H9 (cell line): ENCODE results near the gene SHPK. TPM values are rescaled to one million over a fixed set of nuclear protein-coding genes. Genes with fewer than 3 reads are reported as not detected.

ENCODE experiments used
- DNase-seq: peaks from one replicate; pipeline ENCODE4 v3.0.0-alpha.2; 2017
- H2AFZ ChIP-seq: one replicate; pipeline ENCODE4 v1.6.1; 2013; ENCODE audit warnings: mild to moderate bottlenecking, low read length, control low read depth, moderate library complexity
- H2AK5ac ChIP-seq: 2 replicates; pipeline ENCODE4 v1.6.1; 2013; ENCODE audit warnings: low read length, control low read depth, mixed read lengths; ENCODE audit not compliant: insufficient read length
- H2BK120ac ChIP-seq: one replicate; pipeline ENCODE4 v1.6.1; 2013; ENCODE audit warnings: low read depth, mild to moderate bottlenecking, low read length, control low read depth, inconsistent platforms; ENCODE audit not compliant: poor library complexity, severe bottlenecking
- H2BK12ac ChIP-seq: 2 replicates; pipeline ENCODE4 v1.6.1; 2013; ENCODE audit warnings: low read length, control low read depth, mixed read lengths, low read depth; ENCODE audit not compliant: insufficient read length
- H2BK15ac ChIP-seq: 2 replicates; pipeline ENCODE4 v1.6.1; 2013; ENCODE audit warnings: low read depth, low read length, control low read depth
- H2BK20ac ChIP-seq: one replicate; pipeline ENCODE4 v1.6.1; 2013; ENCODE audit warnings: low read depth, mild to moderate bottlenecking, low read length, control low read depth, inconsistent platforms; ENCODE audit not compliant: poor library complexity, severe bottlenecking
- H2BK5ac ChIP-seq: 2 replicates; pipeline ENCODE4 v1.6.1; 2013; ENCODE audit warnings: low read length, control low read depth, mixed read lengths; ENCODE audit not compliant: insufficient read length
- H3K14ac ChIP-seq: 2 replicates; pipeline ENCODE4 v1.6.1; 2013; ENCODE audit warnings: low read length, control low read depth; ENCODE audit not compliant: insufficient read depth
- H3K18ac ChIP-seq: 2 replicates; pipeline ENCODE4 v1.6.1; 2013; ENCODE audit warnings: low read depth, mild to moderate bottlenecking, mixed read lengths, low read length, control low read depth; ENCODE audit not compliant: insufficient read length
- H3K23ac ChIP-seq: 2 replicates; pipeline ENCODE4 v1.6.1; 2013; ENCODE audit warnings: low read length, control low read depth, mixed read lengths, low read depth; ENCODE audit not compliant: insufficient read length
- H3K23me2 ChIP-seq: 2 replicates; pipeline ENCODE4 v1.6.1; 2013; ENCODE audit warnings: low read depth, mild to moderate bottlenecking, mixed read lengths, low read length, control low read depth; ENCODE audit not compliant: insufficient read length, poor library complexity, severe bottlenecking
- H3K27ac ChIP-seq: 2 replicates; pipeline ENCODE4 v1.5.1; 2013; ENCODE audit warnings: low read length, control low read depth, mixed read lengths, low read depth; ENCODE audit not compliant: insufficient read length
- H3K27me3 ChIP-seq: 2 replicates; pipeline ENCODE4 v1.6.1; 2013; ENCODE audit warnings: low read length, control low read depth, inconsistent platforms; ENCODE audit not compliant: insufficient read depth
- H3K4ac ChIP-seq: 2 replicates; pipeline ENCODE4 v1.6.1; 2013; ENCODE audit warnings: low read depth, mild to moderate bottlenecking, control low read depth, inconsistent platforms, low read length, moderate library complexity
- H3K4me1 ChIP-seq: 2 replicates; pipeline ENCODE4 v1.6.1; 2013; ENCODE audit warnings: low read length, control low read depth, inconsistent platforms; ENCODE audit not compliant: insufficient read depth
- H3K4me2 ChIP-seq: 2 replicates; pipeline ENCODE4 v1.6.1; 2013; ENCODE audit warnings: low read length, control low read depth, mixed read lengths; ENCODE audit not compliant: insufficient read length, insufficient read depth
- H3K56ac ChIP-seq: 2 replicates; pipeline ENCODE4 v1.6.1; 2013; ENCODE audit warnings: low read depth, mild to moderate bottlenecking, mixed read lengths, low read length, control low read depth; ENCODE audit not compliant: insufficient read length
- H3K79me1 ChIP-seq: 2 replicates; pipeline ENCODE4 v1.6.1; 2013; ENCODE audit warnings: low read depth, mild to moderate bottlenecking, moderate library complexity, low read length, control low read depth, inconsistent platforms; ENCODE audit not compliant: insufficient read depth, poor library complexity, severe bottlenecking
- H3K79me2 ChIP-seq: 2 replicates; pipeline ENCODE4 v1.6.1; 2013; ENCODE audit warnings: low read length, control low read depth, inconsistent platforms; ENCODE audit not compliant: insufficient read depth
- H3K9ac ChIP-seq: 2 replicates; pipeline ENCODE4 v1.6.1; 2013; ENCODE audit warnings: low read length, control low read depth, mixed read lengths; ENCODE audit not compliant: insufficient read length; ENCODE audit errors: extremely low read depth
- H3K9me3 ChIP-seq: one replicate; pipeline ENCODE4 v1.6.1; 2013; ENCODE audit warnings: low read depth, low read length, inconsistent platforms; ENCODE audit not compliant: control insufficient read depth
- H3T11ph ChIP-seq: one replicate; pipeline ENCODE4 v1.6.1; 2013; ENCODE audit warnings: mild to moderate bottlenecking, low read length, control low read depth, inconsistent platforms
- H4K20me1 ChIP-seq: one replicate; pipeline ENCODE4 v1.6.1; 2013; ENCODE audit not compliant: control insufficient read depth, insufficient read length, insufficient read depth
- H4K5ac ChIP-seq: 2 replicates; pipeline ENCODE4 v1.6.1; 2013; ENCODE audit warnings: low read depth, mild to moderate bottlenecking, mixed read lengths, low read length, control low read depth; ENCODE audit not compliant: insufficient read length
- H4K8ac ChIP-seq: replicated peaks from 2 replicates; pipeline ENCODE4 v1.6.1; 2013; ENCODE audit warnings: low read length, control low read depth, mixed read lengths, low read depth; ENCODE audit not compliant: insufficient read length
- H4K91ac ChIP-seq: 2 replicates; pipeline ENCODE4 v1.6.1; 2013; ENCODE audit warnings: low read depth, mild to moderate bottlenecking, moderate library complexity, mixed read lengths, low read length, control low read depth; ENCODE audit not compliant: insufficient read length
- H3K27ac Mint-ChIP-seq, 3 experiments: 2 replicates in 2 of 3; 3 replicates in 1 of 3; pipeline ENCODE4 v1.8.0; 2020 to 2021; ENCODE audit warnings: mixed read lengths in 3 of 3, mild to moderate bottlenecking in 1 of 3, moderate library complexity in 1 of 3
- H3K27me3 Mint-ChIP-seq: 2 replicates; pipeline ENCODE4 v1.8.0; 2021; ENCODE audit warnings: low read depth, mild to moderate bottlenecking, moderate library complexity, mixed read lengths
- H3K36me3 Mint-ChIP-seq, 3 experiments: 2 replicates in 2 of 3; 3 replicates in 1 of 3; pipeline ENCODE4 v1.8.0; 2020 to 2021; ENCODE audit warnings: low read depth in 3 of 3, mixed read lengths in 3 of 3; ENCODE audit not compliant: insufficient read depth in 1 of 3
- H3K4me1 Mint-ChIP-seq, 2 experiments: 2 replicates each; pipeline ENCODE4 v1.8.0; 2020; ENCODE audit warnings: mixed read lengths in 2 of 2
- H3K4me3 Mint-ChIP-seq, 2 experiments: 2 replicates in 1 of 2; 3 replicates in 1 of 2; pipeline ENCODE4 v1.8.0; 2020 to 2021; ENCODE audit warnings: mild to moderate bottlenecking in 2 of 2, mixed read lengths in 2 of 2, moderate library complexity in 1 of 2
- H3K9me3 Mint-ChIP-seq, 2 experiments: 2 replicates in 1 of 2; 3 replicates in 1 of 2; pipeline ENCODE4 v1.8.0; 2020; ENCODE audit warnings: mild to moderate bottlenecking in 2 of 2, mixed read lengths in 2 of 2, moderate library complexity in 1 of 2
- CTCF ChIP-seq: fragments of 200-600 bp; sonication (generic); conservative IDR thresholded peaks from 3 replicates; pipeline ENCODE4 v1.8.0; 2021; ENCODE audit warnings: antibody characterized with exemption, mild to moderate bottlenecking
- WGBS: extraction: QIAGEN DNeasy Blood & Tissue Kit; methylation state at CpG from one replicate; pipeline ENCODE4 v1.1.7; 2013; ENCODE audit warnings: missing lambda C conversion rate, low lambda C conversion rate, mixed read lengths; ENCODE audit not compliant: insufficient read length; ENCODE audit errors: extremely low coverage; 5-methylcytosine and 5-hydroxymethylcytosine counted together
- total RNA-seq: library from RNA; stranded (reverse); gene quantifications from 2 replicates; pipeline ENCODE4 v1.2.1, GENCODE V29; 2021

The SHPK gene
- total RNA-seq, 1 experiment from 2014 or later: 27.0 TPM

- peak; percentile 100 for DNase-seq
- no peak within 1 kb of the TSS for H2BK5ac ChIP-seq
- peaks cover 3% of the 10 kb centered on the region; the same call in 1 of the 2 replicates for H3K4me1 ChIP-seq
- peaks cover 7% of the 10 kb centered on the region; the same call in 1 of the 2 replicates for H3K79me2 ChIP-seq
- H3K4ac ChIP-seq: no peak within 1 kb of the TSS
- peak within 1 kb of the TSS; percentile 77 for H3K14ac ChIP-seq
- H3K27me3 Mint-ChIP-seq: no peaks in the 10 kb centered on the region
- H3K4me3 Mint-ChIP-seq: peak within 1 kb of the TSS; percentile 98
- H3K27ac ChIP-seq: no peak within 1 kb of the TSS
- no peak within 1 kb of the TSS for H2AFZ ChIP-seq
- no peak within 1 kb of the TSS for H3K23ac ChIP-seq
- H4K20me1 ChIP-seq: no peaks in the 10 kb centered on the region
- peaks cover 9% of the 10 kb centered on the region for H3K23me2 ChIP-seq
- no peak within 1 kb of the TSS for H2AK5ac ChIP-seq
- H3K9ac ChIP-seq: peak within 1 kb of the TSS; percentile 89
- no peak within 1 kb of the TSS for H2BK12ac ChIP-seq
- WGBS: no CpG with 5 or more reads among the region's 89 CpGs
- TF ChIP-seq CTCF: no peak
- H3T11ph ChIP-seq: no peak within 1 kb of the TSS
- H3K9me3 Mint-ChIP-seq: no peaks in the 10 kb centered on the region
- no peaks in the 10 kb centered on the region for H3K9me3 ChIP-seq
- H2BK120ac ChIP-seq: no peak within 1 kb of the TSS
- no peak within 1 kb of the TSS for H3K56ac ChIP-seq
- H2BK15ac ChIP-seq: no peak within 1 kb of the TSS
- H3K27me3 ChIP-seq: no peaks in the 10 kb centered on the region
- H3K79me1 ChIP-seq: peaks cover 4% of the 10 kb centered on the region
- no peak within 1 kb of the TSS for H4K91ac ChIP-seq
- H4K5ac ChIP-seq: no peak within 1 kb of the TSS
- H3K4me1 Mint-ChIP-seq: peaks cover 16 to 17% of the 10 kb centered on the region in 2 experiments
- no peak within 1 kb of the TSS for H2BK20ac ChIP-seq
- H3K18ac ChIP-seq: peak within 1 kb of the TSS; percentile 84
- H3K27ac Mint-ChIP-seq: peak within 1 kb of the TSS; percentile 94 to 98 (median 98)
- peaks cover 8 to 24% (median 16%) of the 10 kb centered on the region in 3 experiments; a peak in 6 of 7 replicates for H3K36me3 Mint-ChIP-seq
- peak within 1 kb of the TSS; percentile 88 for H3K4me2 ChIP-seq
- H4K8ac ChIP-seq: no peak within 1 kb of the TSS
Observed at GRCh38 chr17:3668279-3669084, 32.4 kb upstream of the SHPK start, which contains the start of the genes EMC6 and TAX1BP3. Gene EMC6, plus strand, starts transcription at chr17:3668812. Its CDS starts 335 bp downstream, at chr17:3669147. Gene TAX1BP3, minus strand, starts transcription at chr17:3668578. Its CDS starts 52 bp downstream, at chr17:3668526.
